A549 (cell line): ENCODE results near the gene ESAM. TPM values are rescaled to one million over a fixed set of nuclear protein-coding genes. Genes with fewer than 3 reads are reported as not detected.

Source experiments
- ATAC-seq, 2 experiments: fragments of 200-7000 bp in 1 of 2; fragments of >200 bp in 1 of 2; cut with Nextera tagmentation in 1 of 2; cut with Tn5 transposase in 1 of 2; 3 replicates each; pipeline versions ENCODE4 v1.8.0 to v1.9.1; 2018 to 2020; ENCODE audit warnings: mild to moderate bottlenecking in 1 of 2, moderate library complexity in 1 of 2
- CTCF ChIA-PET: fragments of 300-600 bp; sonication (Branson Sonifier 250); formaldehyde crosslinking; extraction: SDS; loops from one replicate; lab custom pipeline; 2021; ENCODE audit warnings: antibody characterized with exemption, inconsistent platforms; lab: Yijun Ruan, JAX
- POLR2A ChIA-PET: fragments of 350-600 bp; formaldehyde crosslinking; extraction: SDS; loops from one replicate; lab custom pipeline; 2021; ENCODE audit warnings: antibody characterized with exemption, inconsistent platforms; lab: Yijun Ruan, JAX
- DNase-seq, 2 experiments: peaks; one replicate each; pipeline versions ENCODE4 v3.0.0 to v3.0.0-alpha.2; 2011 to 2016; ENCODE audit warnings: low read depth in 1 of 2, low spot score in 1 of 2
- FAIRE-seq: peaks from 2 replicates; lab custom pipeline; 2011; peaks lifted over from hg19 to GRCh38; lab: Jason Lieb, UNC
- H3K27ac ChIP-seq, 2 experiments: fragments of >200 bp; sonication (Bioruptor Twin); formaldehyde crosslinking; 3 replicates each; pipeline ENCODE4 v1.5.1; 2016 to 2017
- H3K4me1 ChIP-seq: fragments of >200 bp; sonication (Bioruptor Twin); formaldehyde crosslinking; 3 replicates; pipeline ENCODE4 v1.6.1; 2016
- H3K4me2 ChIP-seq: fragments of >200 bp; sonication (Bioruptor Twin); formaldehyde crosslinking; 3 replicates; pipeline ENCODE4 v1.6.1; 2016
- H3K4me3 ChIP-seq: fragments of >200 bp; sonication (Bioruptor Twin); formaldehyde crosslinking; 3 replicates; pipeline ENCODE4 v1.5.1; 2016
- H3K9me3 ChIP-seq: fragments of >200 bp; sonication (Bioruptor Twin); formaldehyde crosslinking; 3 replicates; pipeline ENCODE4 v1.6.1; 2016
- BHLHE40 ChIP-seq: IDR thresholded peaks from 2 replicates; pipeline ENCODE4 v1.6.1; 2012; ENCODE audit warnings: low read depth, low read length, inconsistent platforms
- CBX2 ChIP-seq: fragments of 200-600 bp; sonication (generic); IDR thresholded peaks from 2 replicates; pipeline ENCODE4 v1.6.1; 2016; ENCODE audit warnings: low read depth, mild to moderate bottlenecking, borderline replicate concordance
- E2F6 ChIP-seq: IDR thresholded peaks from 2 replicates; pipeline ENCODE4 v1.6.1; 2012; ENCODE audit warnings: low read depth, borderline replicate concordance
- EP300 ChIP-seq, 2 experiments: fragments of >200 bp; sonication (Bioruptor Twin); formaldehyde crosslinking; IDR thresholded peaks; 2 replicates in 1 of 2; 3 replicates in 1 of 2; pipeline ENCODE4 v1.6.1; 2016 to 2017
- ESRRA ChIP-seq: fragments of 150-350 bp; IDR thresholded peaks from 2 replicates; pipeline ENCODE4 v1.6.1; 2014; ENCODE audit warnings: mild to moderate bottlenecking, low read length, borderline replicate concordance
- FOSB ChIP-seq: fragments of 250-450 bp; sonication (Bioruptor Pico); IDR thresholded peaks from 2 replicates; pipeline ENCODE4 v1.5.0; 2020; ENCODE audit warnings: mild to moderate bottlenecking, moderate library complexity
- FOSL2 ChIP-seq, 2 experiments: fragments of 450-650 bp in 1 of 2; fragments of >200 bp in 1 of 2; sonication (Bioruptor Twin) in 1 of 2; formaldehyde crosslinking; IDR thresholded peaks; 2 replicates each; pipeline versions ENCODE4 v1.5.0 to v1.6.1; 2016 to 2020; ENCODE audit warnings: mild to moderate bottlenecking in 1 of 2, moderate library complexity in 1 of 2
- FOXS1 ChIP-seq: fragments of 250-450 bp; sonication (Bioruptor Pico); IDR thresholded peaks from 2 replicates; pipeline ENCODE4 v1.5.0; 2020; ENCODE audit warnings: mild to moderate bottlenecking, moderate library complexity
- HDAC2 ChIP-seq: fragments of 200-600 bp; sonication (generic); IDR thresholded peaks from 2 replicates; pipeline ENCODE4 v1.6.1; 2016
- HMGXB4 ChIP-seq: fragments of 250-450 bp; sonication (Bioruptor Pico); IDR thresholded peaks from 2 replicates; pipeline ENCODE4 v1.5.0; 2021; ENCODE audit warnings: mild to moderate bottlenecking, moderate library complexity, borderline replicate concordance
- HOXB13 ChIP-seq: fragments of 250-450 bp; sonication (Bioruptor Pico); IDR thresholded peaks from 2 replicates; pipeline ENCODE4 v1.5.0; 2020; ENCODE audit warnings: low read depth, mild to moderate bottlenecking, moderate library complexity
- HOXB5 ChIP-seq: fragments of 250-450 bp; sonication (Bioruptor Pico); IDR thresholded peaks from 2 replicates; pipeline ENCODE4 v1.5.0; 2020; ENCODE audit warnings: mild to moderate bottlenecking, moderate library complexity
- MAFK ChIP-seq: fragments of 450-650 bp; IDR thresholded peaks from 2 replicates; pipeline ENCODE4 v1.6.1; 2014; ENCODE audit not compliant: partially characterized antibody
- MAZ ChIP-seq: fragments of 150-350 bp; IDR thresholded peaks from 2 replicates; pipeline ENCODE4 v1.6.1; 2014; ENCODE audit warnings: antibody characterized with exemption, low read depth, low read length, borderline replicate concordance
- PHF8 ChIP-seq: fragments of 200-600 bp; sonication (generic); IDR thresholded peaks from 2 replicates; pipeline ENCODE4 v1.6.1; 2016; ENCODE audit warnings: low read depth, mild to moderate bottlenecking, antibody characterized with exemption, moderate library complexity, borderline replicate concordance
- POLR2A ChIP-seq: IDR thresholded peaks from 2 replicates; pipeline ENCODE4 v1.6.1; 2012; ENCODE audit warnings: mild to moderate bottlenecking, low read length
- POLR2AphosphoS2 ChIP-seq: conservative IDR thresholded peaks from 2 replicates; pipeline ENCODE4 v1.6.1; 2012; ENCODE audit warnings: low read length, improper control_type of control experiment, inconsistent platforms
- RCOR1 ChIP-seq: fragments of 150-350 bp; IDR thresholded peaks from 2 replicates; pipeline ENCODE4 v1.6.1; 2014; ENCODE audit warnings: antibody characterized with exemption, low read length, low read depth
- RFX5 ChIP-seq: fragments of 450-650 bp; IDR thresholded peaks from 2 replicates; pipeline ENCODE4 v1.7.1; 2014; ENCODE audit warnings: antibody characterized with exemption, mild to moderate bottlenecking, moderate library complexity
- RNF2 ChIP-seq: fragments of 200-600 bp; sonication (generic); IDR thresholded peaks from 2 replicates; pipeline ENCODE4 v1.6.1; 2016; ENCODE audit warnings: low read depth, mild to moderate bottlenecking, antibody characterized with exemption, moderate library complexity, borderline replicate concordance
- SMC3 ChIP-seq: fragments of >200 bp; sonication (Bioruptor Twin); formaldehyde crosslinking; IDR thresholded peaks from 3 replicates; pipeline ENCODE4 v1.6.1; 2018; ENCODE audit warnings: inconsistent platforms
- ZC3H11A ChIP-seq: fragments of 450-650 bp; IDR thresholded peaks from 2 replicates; pipeline ENCODE4 v1.6.1; 2014; ENCODE audit warnings: antibody characterized with exemption, mild to moderate bottlenecking
- ZFP36 ChIP-seq: fragments of 450-650 bp; IDR thresholded peaks from 2 replicates; pipeline ENCODE4 v1.6.1; 2014; ENCODE audit warnings: borderline replicate concordance; ENCODE audit not compliant: partially characterized antibody
- ZNF302 ChIP-seq: fragments of 250-450 bp; sonication (Bioruptor Pico); IDR thresholded peaks from 2 replicates; pipeline ENCODE4 v1.9.0; 2021; ENCODE audit warnings: inconsistent platforms, mild to moderate bottlenecking, moderate library complexity
- WGBS: methylation state at CpG from one replicate; pipeline ENCODE4 v1.1.6; 2017; ENCODE audit errors: missing lambda C conversion rate; 5-methylcytosine and 5-hydroxymethylcytosine counted together
- polyA plus RNA-seq, 4 experiments: library from polyadenylated mRNA; depleted of rRNA in 3 of 4; stranded (reverse); fragments of >200 nt; fragmentation: RNase III in 1 of 4; extraction: RNeasy Plus Mini Kit Qiagen cat#74134 plus additional on column Dnase treatment in 1 of 4; gene quantifications; 2 replicates in 3 of 4; 3 replicates in 1 of 4; pipeline ENCODE4 v1.2.3, GENCODE V29; 2011 to 2017
- TF ChIP-seq, protein P1 (sequence below): IDR thresholded peaks from 2 replicates; pipeline ENCODE4 v1.6.1; 2012
- TF ChIP-seq, protein P2 (sequence below): fragments of >200 bp; sonication (Bioruptor Twin); formaldehyde crosslinking; IDR thresholded peaks from 3 replicates; pipeline ENCODE4 v1.6.1; 2016

ESAM gene
- polyA plus RNA-seq, 2 of the 4 experiments (the other 2 are of a cell fraction), result 6.2 to 11.7 TPM

- TF ChIP-seq POLR2AphosphoS2 (no peak), ZNF302 (no peak), FOSL2 (IDR thresholded peaks at IDR 0.05) (no peak), FOSL2 (CRISPR knock-in tag; IDR thresholded peaks at IDR 0.05) (no peak), FOXS1 (CRISPR knock-in tag) (no peak), CBX2 (no peak), FOSB (CRISPR knock-in tag) (no peak), ESRRA (no peak), RNF2 (no peak), ZFP36 (no peak), BHLHE40 (no peak), MAFK (no peak)
- TF ChIP-seq, protein P1, sequence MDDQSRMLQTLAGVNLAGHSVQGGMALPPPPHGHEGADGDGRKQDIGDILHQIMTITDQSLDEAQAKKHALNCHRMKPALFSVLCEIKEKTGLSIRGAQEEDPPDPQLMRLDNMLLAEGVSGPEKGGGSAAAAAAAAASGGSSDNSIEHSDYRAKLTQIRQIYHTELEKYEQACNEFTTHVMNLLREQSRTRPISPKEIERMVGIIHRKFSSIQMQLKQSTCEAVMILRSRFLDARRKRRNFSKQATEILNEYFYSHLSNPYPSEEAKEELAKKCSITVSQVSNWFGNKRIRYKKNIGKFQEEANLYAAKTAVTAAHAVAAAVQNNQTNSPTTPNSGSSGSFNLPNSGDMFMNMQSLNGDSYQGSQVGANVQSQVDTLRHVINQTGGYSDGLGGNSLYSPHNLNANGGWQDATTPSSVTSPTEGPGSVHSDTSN, result no peak
- Histone ChIP-seq H3K4me3 (no peak overlapping the region), H3K27ac (no peak overlapping the region), H3K9me3 (no peaks in the 10 kb centered on the region), H3K4me1 (peaks cover 9% of the 10 kb centered on the region), H3K4me2 (no peak overlapping the region)
- CTCF ChIA-PET, result interaction anchor here (0.8 to 4.4 kb wide), 4 partner anchors 9 to 110 kb away, joined by 3 to 26 read pairs (median 8); no protein-coding TSS in a partner anchor
- FAIRE-seq, result no peak
- no peak for ATAC-seq
- DNase-seq, result no peak
- POLR2A ChIA-PET, result no interaction called here
- 67% methylated on average over 3 of the region's 4 CpGs for WGBS
Observed at GRCh38 chr11:124754309-124754708, 7.8 kb downstream of the ESAM start.

DNA sequence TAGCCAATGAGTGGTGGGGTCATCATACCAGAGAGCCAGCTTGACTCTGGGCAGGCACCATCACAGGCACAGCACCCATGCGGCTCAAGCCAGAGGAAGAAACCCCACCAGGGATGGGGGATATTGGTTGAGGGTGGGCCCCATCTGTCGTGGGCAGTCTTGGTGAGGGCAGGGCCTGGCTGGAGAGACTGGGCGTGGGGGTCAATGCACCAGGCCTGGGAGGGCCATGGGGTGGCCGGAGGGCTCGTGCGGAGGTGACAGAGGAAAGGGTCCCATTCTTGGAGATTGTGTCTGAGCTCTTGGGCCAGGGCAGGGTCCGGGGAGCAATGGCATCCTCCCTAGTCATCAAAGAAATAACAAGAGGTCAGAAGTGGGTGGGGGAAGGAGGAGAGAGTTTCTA is 8.5 kb downstream of the ESAM start:
- POLR2A ChIA-PET, result no interaction called here
- ATAC-seq (no peak), DNase-seq (no peak), FAIRE-seq (no peak)
- H3K27ac ChIP-seq, result no peak overlapping the region
- WGBS, result 89% methylated on average over 6 of the region's 7 CpGs
- H3K4me2 ChIP-seq, result no peak overlapping the region
- TF ChIP-seq PHF8 (no peak), HOXB5 (no peak), HMGXB4 (no peak), ZNF302 (no peak), HDAC2 (no peak), POLR2A (no peak), SMC3 (no peak), HOXB13 (CRISPR knock-in tag) (no peak), MAZ (no peak), EP300 (IDR thresholded peaks at IDR 0.05) (no peak), FOSB (CRISPR knock-in tag) (no peak), CBX2 (no peak), RCOR1 (no peak), ZC3H11A (no peak), RFX5 (no peak), E2F6 (no peak)
- TF ChIP-seq, protein P2, sequence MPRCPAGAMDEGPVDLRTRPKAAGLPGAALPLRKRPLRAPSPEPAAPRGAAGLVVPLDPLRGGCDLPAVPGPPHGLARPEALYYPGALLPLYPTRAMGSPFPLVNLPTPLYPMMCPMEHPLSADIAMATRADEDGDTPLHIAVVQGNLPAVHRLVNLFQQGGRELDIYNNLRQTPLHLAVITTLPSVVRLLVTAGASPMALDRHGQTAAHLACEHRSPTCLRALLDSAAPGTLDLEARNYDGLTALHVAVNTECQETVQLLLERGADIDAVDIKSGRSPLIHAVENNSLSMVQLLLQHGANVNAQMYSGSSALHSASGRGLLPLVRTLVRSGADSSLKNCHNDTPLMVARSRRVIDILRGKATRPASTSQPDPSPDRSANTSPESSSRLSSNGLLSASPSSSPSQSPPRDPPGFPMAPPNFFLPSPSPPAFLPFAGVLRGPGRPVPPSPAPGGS, result no peak
- CTCF ChIA-PET, result interaction anchor here (0.8 to 4.4 kb wide), 5 partner anchors 10 to 109 kb away, joined by 3 to 26 read pairs (median 3); no protein-coding TSS in a partner anchor
- H3K4me1 ChIP-seq, result peaks cover 4% of the 10 kb centered on the region; the same call in 2 of the 3 replicates
- no peaks in the 10 kb centered on the region for H3K9me3 ChIP-seq
- H3K4me3 ChIP-seq, result no peak overlapping the region
